Breast epithelium (tissue), 4 donors: ENCODE data around the gene NAGA. TPM values are rescaled to one million over a fixed set of nuclear protein-coding genes. Genes with fewer than 3 reads are reported as not detected.
"Not testable (repeated sequence)": the region's sequence is repeated elsewhere in the genome, so short reads cannot be mapped to it uniquely, and the experiment has no call there.

Source experiments
- DNase-seq, 2 donors: peaks; one replicate each; pipeline ENCODE4 v3.0.0-alpha.2; 2019; ENCODE audit warnings: low spot score in 2 of 2
- H3K27ac ChIP-seq, 2 donors: fragments of 200-600 bp; sonication (generic) in 1 of 2; one replicate each; pipeline ENCODE4 v1.5.1; 2016 to 2019; ENCODE audit warnings: mild to moderate bottlenecking in 1 of 2
- H3K27me3 ChIP-seq, 2 donors: fragments of 200-600 bp; sonication (generic) in 1 of 2; one replicate each; pipeline versions ENCODE4 v1.5.1 to v1.6.0; 2017 to 2019; ENCODE audit warnings: control low read depth in 1 of 2, mild to moderate bottlenecking in 1 of 2
- H3K36me3 ChIP-seq: fragments of 200-600 bp; one replicate; pipeline ENCODE4 v1.5.1; 2019
- H3K4me1 ChIP-seq, 2 donors: fragments of 200-600 bp; sonication (generic); one replicate each; pipeline ENCODE4 v1.5.1; 2016 to 2019; ENCODE audit warnings: control low read depth in 1 of 2
- H3K4me3 ChIP-seq, 3 donors: fragments of 200-600 bp; sonication (generic); 1 replicate in 2 of 3; 2 replicates in 1 of 3; pipeline ENCODE4 v1.5.1; 2016 to 2019; ENCODE audit warnings: mild to moderate bottlenecking in 3 of 3, moderate library complexity in 2 of 3
- H3K9me3 ChIP-seq, 2 donors: fragments of 200-600 bp; sonication (generic) in 1 of 2; one replicate each; pipeline ENCODE4 v1.5.1; 2016 to 2019; ENCODE audit warnings: control low read depth in 1 of 2
- CTCF ChIP-seq, 3 donors: fragments of 450-650 bp; IDR thresholded peaks; one replicate each; pipeline ENCODE4 v1.5.1; 2016 to 2017; ENCODE audit warnings: antibody characterized with exemption in 3 of 3, mild to moderate bottlenecking in 3 of 3, moderate library complexity in 3 of 3
- POLR2A ChIP-seq: fragments of 450-650 bp; IDR thresholded peaks from one replicate; pipeline ENCODE4 v1.6.1; 2016; ENCODE audit warnings: antibody characterized with exemption, mild to moderate bottlenecking, moderate library complexity
- POLR2AphosphoS5 ChIP-seq, 3 donors: sonication (generic); formaldehyde crosslinking; IDR thresholded peaks; one replicate each; pipeline ENCODE4 v1.6.1; 2017; ENCODE audit warnings: antibody characterized with exemption in 3 of 3
- intact Hi-C: fragments of 100-400 bp; cut with DNase I; formaldehyde crosslinking; loops from one replicate; pipeline ENCODE4 v1.15.1; 2023; ENCODE audit warnings: low total_unique reads
- total RNA-seq, 3 donors: library from RNA; depleted of rRNA; stranded (reverse); fragments of >200 nt; gene quantifications; one replicate each; pipeline ENCODE4 v1.1.0, GENCODE V29; 2016

Gene NAGA
- total RNA-seq, 3 donors from 2014 or later: 22.9 to 38.9 (median 27.2) TPM

DNA sequence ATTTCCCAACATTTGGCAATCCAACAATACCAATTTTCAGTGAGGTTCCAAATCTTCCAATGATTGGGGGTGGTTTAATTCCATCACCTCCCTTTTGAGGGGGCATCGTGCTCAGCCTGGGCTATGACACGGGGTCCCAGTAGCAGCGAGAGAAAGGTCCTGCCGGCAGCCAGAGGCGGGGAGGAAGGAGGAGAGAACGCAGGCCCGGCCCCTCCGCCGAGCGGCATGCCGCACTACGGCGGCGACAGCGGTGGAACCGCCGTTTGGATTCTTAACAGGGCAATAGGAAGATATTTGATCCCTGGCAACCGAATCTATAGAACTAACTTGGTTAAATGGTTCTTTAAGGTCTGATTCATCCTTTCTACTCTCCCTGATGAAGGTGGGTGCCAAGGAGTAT lies 38.2 kb upstream of the NAGA start:
- H3K36me3 ChIP-seq: no peaks in the 10 kb centered on the region
- intact Hi-C loops: no loop called here

DNA sequence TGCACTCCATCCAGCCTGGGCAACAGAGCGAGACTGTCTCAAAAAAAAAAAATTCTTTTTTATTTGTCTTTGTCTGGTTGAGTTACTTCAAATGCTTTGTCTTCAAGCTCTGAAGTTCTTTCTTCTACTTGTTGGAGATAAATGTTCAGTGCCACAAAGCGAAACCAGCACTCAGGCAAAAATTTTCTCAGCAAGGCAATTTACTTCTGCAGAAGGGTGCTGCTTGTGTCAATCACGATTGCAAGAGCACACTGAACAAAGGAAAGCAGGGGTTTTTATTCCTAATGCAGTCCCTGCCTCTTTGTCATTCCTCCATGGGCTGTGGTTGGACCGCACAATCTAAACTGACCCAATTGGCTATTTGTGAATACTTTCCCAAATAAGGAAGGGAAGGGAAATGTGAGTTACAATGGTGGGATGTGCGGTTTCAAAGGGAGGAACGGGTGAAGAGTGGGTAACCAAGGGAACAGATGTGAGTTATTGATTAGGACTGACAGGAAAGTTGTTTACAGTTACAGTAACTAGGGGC lies 33.8 kb upstream of the NAGA start:
- H3K27ac ChIP-seq, H3K27me3 ChIP-seq, H3K4me3 ChIP-seq, H3K4me1 ChIP-seq, DNase-seq, H3K36me3 ChIP-seq, intact Hi-C loops: not testable (repeated sequence)
- H3K9me3 ChIP-seq: peaks cover 22 to 55% of the 10 kb centered on the region in 2 donors

More for the DNA sequence above, 38.2 kb upstream of the NAGA start:
- H3K27ac ChIP-seq: no peak overlapping the region
- no peaks in the 10 kb centered on the region for H3K4me1 ChIP-seq
- TF ChIP-seq POLR2AphosphoS5 (IDR thresholded peaks at IDR 0.05) (no peak), POLR2A (no peak), CTCF (IDR thresholded peaks at IDR 0.05) (no peak)
- no peak overlapping the region for H3K4me3 ChIP-seq
- no peaks in the 10 kb centered on the region for H3K27me3 ChIP-seq
- no peak for DNase-seq
- H3K9me3 ChIP-seq: peaks cover 7 to 17% of the 10 kb centered on the region in 2 donors

GRCh38 chr22:42101199-42101598 lies 30.6 kb upstream of the NAGA start:
- H3K27me3 ChIP-seq: no peaks in the 10 kb centered on the region
- H3K9me3 ChIP-seq: peaks cover 26 to 58% of the 10 kb centered on the region in 2 donors
- no peaks in the 10 kb centered on the region for H3K4me1 ChIP-seq
- no peaks in the 10 kb centered on the region for H3K36me3 ChIP-seq
- intact Hi-C loops: no loop called here
- no peak overlapping the region for H3K27ac ChIP-seq
- TF ChIP-seq POLR2AphosphoS5 (IDR thresholded peaks at IDR 0.05) (no peak), POLR2A (no peak)
- no peak overlapping the region for H3K4me3 ChIP-seq
- DNase-seq: no peak

DNA sequence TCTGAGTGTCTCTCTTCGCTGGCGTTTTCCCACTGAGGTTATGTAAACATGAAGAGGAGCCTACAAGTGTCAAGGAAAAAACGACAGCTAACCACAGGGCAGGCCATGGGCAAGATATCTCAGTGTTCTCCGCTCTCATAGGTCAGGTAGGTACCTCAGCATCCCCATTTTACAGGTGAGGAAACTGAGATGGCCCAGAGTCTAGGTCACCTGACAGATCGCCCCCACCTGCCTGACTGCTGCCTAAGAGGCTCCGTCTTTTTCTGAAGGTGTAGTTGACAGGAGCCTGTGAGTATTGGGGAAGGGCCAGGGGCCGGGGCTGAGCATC lies 20.8 kb upstream of the NAGA start:
- DNase-seq: no peak
- Histone ChIP-seq H3K27me3 (no peaks in the 10 kb centered on the region), H3K4me3 (peak overlapping the region; percentile 70 to 95 (median 73)), H3K27ac (peak overlapping the region; percentile 96 to 97), H3K4me1 (no peaks in the 10 kb centered on the region), H3K36me3 (no peaks in the 10 kb centered on the region), H3K9me3 (no peaks in the 10 kb centered on the region)
- TF ChIP-seq POLR2A: no peak
- TF ChIP-seq POLR2AphosphoS5 (IDR thresholded peaks at IDR 0.05): no peak
- no peak for TF ChIP-seq CTCF (IDR thresholded peaks at IDR 0.05)
- intact Hi-C loops: loop anchor here (2.0 kb wide), 1 partner anchor 347 kb away; no protein-coding TSS in a partner anchor

GRCh38 chr22:42090596-42091454 lies 20.2 kb upstream of the NAGA start, which contains the start of gene NDUFA6:
NDUFA6 (minus strand) TSS chr22:42090772; CDS start chr22:42090744, 28 bp downstream.
- no peaks in the 10 kb centered on the region for H3K4me1 ChIP-seq
- H3K27ac ChIP-seq: peak within 1 kb of the TSS; percentile 96 to 97
- TF ChIP-seq POLR2A (peak; percentile 75), POLR2AphosphoS5 (IDR thresholded peaks at IDR 0.05) (peak; percentile 89 to 97 (median 90)), CTCF (IDR thresholded peaks at IDR 0.05) (peak; percentile 87 to 99 (median 95))
- intact Hi-C loops: loop anchor here (2.0 kb wide), 1 partner anchor 348 kb away; no protein-coding TSS in a partner anchor
- H3K27me3 ChIP-seq: no peaks in the 10 kb centered on the region
- H3K9me3 ChIP-seq: no peaks in the 10 kb centered on the region
- H3K36me3 ChIP-seq: no peaks in the 10 kb centered on the region
- H3K4me3 ChIP-seq: peak within 1 kb of the TSS; percentile 70 to 95 (median 73)
- DNase-seq: peak; percentile 98 to 99

- Histone ChIP-seq H3K4me1 (peaks cover 0 to 5% of the 10 kb centered on the region in 2 donors), H3K27me3 (no peaks in the 10 kb centered on the region), H3K9me3 (no peaks in the 10 kb centered on the region), H3K4me3 (no peak overlapping the region), H3K27ac (no peak overlapping the region), H3K36me3 (no peaks in the 10 kb centered on the region)
- intact Hi-C loops: no loop called here
- TF ChIP-seq CTCF (IDR thresholded peaks at IDR 0.05) (no peak), POLR2A (no peak), POLR2AphosphoS5 (IDR thresholded peaks at IDR 0.05) (no peak)
- DNase-seq: no peak
Observed at GRCh38 chr22:42086051-42086450, 15.4 kb upstream of the NAGA start.
